Measurements from ENCODE around the gene KLHL11. TPM values are rescaled to one million over a fixed set of nuclear protein-coding genes. Genes with fewer than 3 reads are reported as not detected.
"Not testable (repeated sequence)": the region's sequence is repeated elsewhere in the genome, so short reads cannot be mapped to it uniquely, and the experiment has no call there.

KLHL11 gene
- total and polyA plus RNA-seq, 10 of the 15 experiments (the other 5 are each of a cell fraction or from before 2014, with no cell fraction given): 0.07 to 17.2 (median 10.1) TPM

GRCh38 chr17:41835214-41835799 lies 29.9 kb downstream of the KLHL11 start:
- Histone ChIP-seq H3K27me3 (replicated peaks in 1 of 2; ENCODE audit: control insufficient read depth in 2 of 2, insufficient read depth in 2 of 2, low read length in 1 of 2) (no peaks in the 10 kb centered on the region), H3K27ac (ENCODE audit: control insufficient read depth, insufficient read depth) (peak overlapping the region; percentile 55; the same call in 1 of the 2 replicates), H3K4me1 (ENCODE audit: control insufficient read depth, insufficient read depth, low read length) (peaks cover 9% of the 10 kb centered on the region; the same call in 1 of the 2 replicates), H3K4me3 (peak overlapping the region; percentile 92), H3K9ac (ENCODE audit: control insufficient read depth, insufficient read depth, low read length) (peak overlapping the region; percentile 89), H4K20me1 (ENCODE audit: control insufficient read depth, insufficient read depth) (no peaks in the 10 kb centered on the region), H3K79me2 (ENCODE audit: control insufficient read depth, insufficient read depth, low read length) (peaks cover 2% of the 10 kb centered on the region), H3K36me3 (ENCODE audit: control insufficient read depth in 2 of 2, insufficient read depth in 2 of 2, low read length in 1 of 2) (no peaks in the 10 kb centered on the region), H3K4me2 (ENCODE audit: control insufficient read depth, insufficient read depth) (peak overlapping the region; percentile 95), H2AFZ (ENCODE audit: control insufficient read depth, low read depth, low read length) (peak overlapping the region; percentile 90), H3K9me3 (replicated peaks; ENCODE audit: control insufficient read depth, insufficient read depth, low read length) (no peaks in the 10 kb centered on the region)
- ATAC-seq (peak; percentile 79), DNase-seq (ENCODE audit: low read depth, low spot score) (no peak), FAIRE-seq (no peak)
- SMC1A ChIA-PET (ENCODE audit: uncharacterized antibody, unreplicated experiment): interaction anchor here (0.9 to 2.0 kb wide), 5 partner anchors 8 to 48 kb away, joined by 3 to 4 read pairs (median 3); partner anchors contain the start of gene JUP
- BruUV-seq (replicated peaks): TSS peak; percentile 64
- RAD21 ChIA-PET (ENCODE audit: unreplicated experiment): interaction anchor here (0.6 kb wide), 1 partner anchor 29 kb away, joined by 3 read pairs; no protein-coding TSS in a partner anchor
- CTCF ChIA-PET: interaction anchor here (0.7 to 1.7 kb wide), 4 partner anchors 13 to 124 kb away, joined by 3 to 5 read pairs (median 4); partner anchors contain the start of gene P3H4
- POLR2A ChIA-PET: interaction anchor here (0.6 to 1.9 kb wide), 5 partner anchors 14 to 695 kb away, joined by 3 to 6 read pairs (median 4); partner anchors contain the start of gene KLHL11
- WGBS (ENCODE audit: insufficient coverage, insufficient replicate concordance, low lambda C conversion rate, missing lambda C conversion rate): 8% methylated on average over 13 of the region's 13 CpGs
- no peak for TF ChIP-seq MEF2A (IDR thresholded peaks at IDR 0.05; ENCODE audit: insufficient read depth, low read depth, low read length)
- no peak for TF ChIP-seq SUPT20H (IDR thresholded peaks at IDR 0.05; ENCODE audit: borderline replicate concordance, control insufficient read depth, low read depth, low read length)
- no peak for TF ChIP-seq PKNOX1 (IDR thresholded peaks at IDR 0.05)
- no peak for TF ChIP-seq MLLT1 (IDR thresholded peaks at IDR 0.05)
- 0 out of 2 replicates have a peak, but pooled peaks have one; percentile 30 for TF ChIP-seq NFYB (IDR thresholded peaks at IDR 0.05; ENCODE audit: insufficient read depth, low read depth, low read length)
- TF ChIP-seq WRNIP1 (IDR thresholded peaks at IDR 0.05; ENCODE audit: borderline replicate concordance, low read depth, low read length): no peak
- TF ChIP-seq SPI1 (IDR thresholded peaks at IDR 0.05; ENCODE audit: borderline replicate concordance, insufficient read depth, low read depth, low read length): peak; percentile 32; the same call in 1 of the 2 replicates
- TF ChIP-seq SRF (IDR thresholded peaks at IDR 0.05; ENCODE audit: low read depth in 2 of 2, low read length in 2 of 2): peak; percentile 50 to 67; a peak in 3 of 4 replicates
- no peak for TF ChIP-seq ELK1 (IDR thresholded peaks at IDR 0.05; ENCODE audit: low read depth, low read length)
- in situ Hi-C loops (cut with MboI): no loop called here
- intact Hi-C loops (cut with micrococcal nuclease; ENCODE audit: unreplicated experiment): no loop called here

GRCh38 chr17:41829961-41830360 lies 35.3 kb downstream of the KLHL11 start:
- H3K9ac ChIP-seq (ENCODE audit: control insufficient read depth, insufficient read depth, low read length); H3K27ac ChIP-seq (ENCODE audit: control insufficient read depth, insufficient read depth); H3K9me3 ChIP-seq (replicated peaks; ENCODE audit: control insufficient read depth, insufficient read depth, low read length); RAD21 ChIA-PET (ENCODE audit: unreplicated experiment); H3K4me3 ChIP-seq; H3K4me1 ChIP-seq (ENCODE audit: control insufficient read depth, insufficient read depth, low read length); in situ Hi-C loops (cut with MboI); H2AFZ ChIP-seq (ENCODE audit: control insufficient read depth, low read depth, low read length); DNase-seq (ENCODE audit: low read depth, low spot score); ATAC-seq; BruUV-seq (replicated peaks); intact Hi-C loops (cut with micrococcal nuclease; ENCODE audit: unreplicated experiment); H3K36me3 ChIP-seq (ENCODE audit: control insufficient read depth in 2 of 2, insufficient read depth in 2 of 2, low read length in 1 of 2); H3K4me2 ChIP-seq (ENCODE audit: control insufficient read depth, insufficient read depth); H3K79me2 ChIP-seq (ENCODE audit: control insufficient read depth, insufficient read depth, low read length); H4K20me1 ChIP-seq (ENCODE audit: control insufficient read depth, insufficient read depth); H3K27me3 ChIP-seq (replicated peaks in 1 of 2; ENCODE audit: control insufficient read depth in 2 of 2, insufficient read depth in 2 of 2, low read length in 1 of 2); FAIRE-seq: not testable (repeated sequence)
- ChIA-PET SMC1A (ENCODE audit: uncharacterized antibody, unreplicated experiment) (interaction anchor here (1.5 to 1.6 kb wide), 2 partner anchors 18 to 20 kb away, joined by 4 to 5 read pairs; no protein-coding TSS in a partner anchor), CTCF (interaction anchor here (0.8 to 1.1 kb wide), 4 partner anchors 12 to 133 kb away, joined by 3 to 4 read pairs (median 3); no protein-coding TSS in a partner anchor), POLR2A (interaction anchor here (0.5 kb wide), 1 partner anchor 449 kb away, joined by 3 read pairs; no protein-coding TSS in a partner anchor)
- 88% methylated on average over 10 of the region's 10 CpGs for WGBS (ENCODE audit: insufficient coverage, insufficient replicate concordance, low lambda C conversion rate, missing lambda C conversion rate)
